NCI-H510A treated with DMSO at 0.1 percent for 48 hours (cell line): ENCODE results near the gene WWOX.

ENCODE experiments used
- DNase-seq: peaks from one replicate; lab custom pipeline; 2025; lab: John Stamatoyannopoulos, UW

WWOX gene

DNA sequence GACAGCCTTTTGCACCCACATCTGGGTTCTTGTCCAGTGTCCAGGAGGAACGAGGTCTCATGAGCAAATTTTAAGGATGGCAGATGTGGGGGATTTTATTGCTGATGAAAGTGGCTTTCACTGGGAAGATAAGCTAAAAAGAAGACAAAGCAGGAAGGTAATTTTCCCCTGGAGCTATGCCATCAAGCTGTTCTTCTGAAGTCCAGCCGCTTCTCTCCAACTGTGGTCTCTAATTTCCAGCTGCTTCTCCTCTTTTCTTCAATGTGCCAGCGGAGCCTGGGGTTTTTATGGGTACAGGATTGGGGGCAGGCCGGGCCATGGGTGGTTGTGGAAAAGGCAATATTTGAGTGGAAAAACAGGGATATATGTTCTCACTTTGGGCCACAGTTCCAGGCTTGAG lies 430.8 kb downstream of the WWOX start:
- DNase-seq = no peak

DNA sequence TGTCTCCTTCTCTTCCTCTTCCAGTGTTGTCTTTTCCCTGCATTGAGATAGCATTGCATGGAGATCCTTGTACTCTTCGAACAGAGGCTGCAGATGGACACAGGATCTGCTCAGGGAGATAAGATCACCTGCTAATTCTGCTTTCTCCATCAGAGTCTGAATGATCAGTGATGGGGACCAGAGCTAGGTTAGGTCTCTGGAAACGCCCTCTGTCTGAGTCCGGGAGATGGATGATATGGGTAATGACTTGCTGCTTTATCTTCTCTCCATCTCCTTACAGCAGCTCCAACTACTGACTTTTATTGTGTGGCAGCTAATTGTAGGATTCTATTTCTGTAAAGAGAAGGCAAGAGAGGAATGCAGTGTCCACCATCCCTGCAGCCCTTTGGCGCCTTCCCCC lies 435.6 kb downstream of the WWOX start:
- DNase-seq = no peak

DNA sequence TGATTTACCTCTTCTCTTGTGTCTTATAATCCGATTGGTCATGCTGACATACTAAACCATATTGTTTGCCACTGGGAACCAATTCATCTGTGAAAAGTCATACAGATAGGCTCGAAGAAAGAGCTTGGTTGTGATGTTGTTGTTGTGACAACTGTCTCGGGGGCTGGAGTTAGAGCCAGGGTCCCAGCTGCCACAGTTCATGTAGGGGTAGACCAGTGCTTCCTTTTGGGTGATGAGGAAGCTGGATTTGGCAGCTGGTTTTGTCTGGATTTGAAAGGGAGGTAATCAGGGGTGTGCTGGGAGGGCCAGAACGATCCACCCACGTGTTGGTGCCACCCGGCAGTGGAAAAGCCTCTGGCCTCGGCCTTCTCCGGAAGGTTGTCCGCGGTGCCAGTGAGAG lies 438.1 kb downstream of the WWOX start:
- no peak for DNase-seq

DNA sequence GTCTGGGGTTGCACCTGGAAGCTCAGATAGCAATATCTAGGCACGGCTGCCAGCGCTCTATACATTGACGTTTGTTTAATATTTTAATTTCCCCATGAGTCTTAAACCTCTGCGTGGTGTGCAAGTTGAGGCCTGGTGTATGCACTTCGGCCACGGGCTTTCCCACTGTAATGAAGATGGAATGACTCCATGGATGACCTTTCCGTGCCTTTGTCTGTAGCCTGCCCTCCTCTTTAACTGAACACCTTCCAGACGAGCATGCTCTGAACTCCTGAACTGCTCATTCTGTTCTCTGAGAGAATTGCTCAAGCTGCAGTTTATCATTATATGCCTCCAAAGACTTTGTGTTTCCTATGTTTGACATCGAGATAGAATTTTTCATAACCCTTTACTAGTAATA lies 438.8 kb downstream of the WWOX start:
- no peak for DNase-seq

DNA sequence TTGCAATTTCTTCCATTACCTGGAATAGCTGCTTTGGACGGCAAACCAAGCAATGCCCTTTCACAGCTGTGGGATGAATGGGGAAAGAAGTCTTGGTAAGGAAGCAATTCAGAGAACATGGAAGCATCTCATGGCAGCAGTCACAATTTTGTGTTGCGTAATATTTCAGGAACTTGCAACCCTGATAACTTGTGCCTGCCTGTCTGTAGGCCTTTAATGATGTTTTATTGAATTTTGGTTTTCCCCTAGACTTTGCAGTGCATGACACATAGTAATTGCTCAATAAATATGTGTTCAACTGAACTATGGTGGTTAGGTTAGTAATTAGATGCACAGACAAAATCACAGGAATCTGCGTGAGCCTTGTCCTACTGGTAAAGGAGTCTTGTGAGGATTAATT lies 439.5 kb downstream of the WWOX start:
- no peak for DNase-seq

DNA sequence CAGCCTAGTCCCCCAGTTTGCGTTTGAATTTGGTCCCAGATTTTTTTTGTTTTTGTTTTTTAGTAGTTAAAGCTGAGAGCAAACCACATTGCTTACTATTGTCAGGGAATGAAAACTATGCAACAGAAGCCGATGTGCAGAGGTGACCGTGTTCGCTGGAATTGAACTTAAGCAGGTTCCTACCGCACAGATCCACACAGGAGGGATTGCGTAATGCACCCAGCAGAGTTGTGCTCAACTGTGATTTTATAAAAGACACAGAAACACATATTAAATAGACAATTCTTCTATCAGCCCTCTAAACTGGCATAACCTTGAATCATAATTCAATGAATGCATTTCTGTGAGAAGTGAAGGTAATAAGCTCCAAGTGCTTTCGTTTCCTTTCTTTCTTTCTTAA lies 443.0 kb downstream of the WWOX start:
- no peak for DNase-seq

DNA sequence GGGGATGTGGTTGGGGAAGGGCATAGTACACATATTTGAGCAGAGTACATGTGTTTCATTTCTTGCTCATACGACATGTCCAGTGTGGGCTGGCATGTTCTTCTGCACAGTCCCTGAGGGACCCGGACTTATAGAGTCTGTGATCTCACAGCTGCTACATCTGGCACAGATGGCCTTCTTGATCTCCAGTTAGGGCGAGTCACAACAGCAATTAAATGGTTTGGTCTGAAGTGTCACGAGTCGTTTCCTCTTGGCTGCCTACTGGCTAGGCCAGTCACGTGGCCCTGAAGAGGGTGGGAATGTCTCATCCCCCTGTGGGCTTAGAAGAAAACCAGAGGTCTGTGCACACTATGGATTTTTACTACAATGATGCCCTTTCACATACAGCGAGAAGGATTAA lies 443.6 kb downstream of the WWOX start:
- DNase-seq = peak; percentile 36

DNA sequence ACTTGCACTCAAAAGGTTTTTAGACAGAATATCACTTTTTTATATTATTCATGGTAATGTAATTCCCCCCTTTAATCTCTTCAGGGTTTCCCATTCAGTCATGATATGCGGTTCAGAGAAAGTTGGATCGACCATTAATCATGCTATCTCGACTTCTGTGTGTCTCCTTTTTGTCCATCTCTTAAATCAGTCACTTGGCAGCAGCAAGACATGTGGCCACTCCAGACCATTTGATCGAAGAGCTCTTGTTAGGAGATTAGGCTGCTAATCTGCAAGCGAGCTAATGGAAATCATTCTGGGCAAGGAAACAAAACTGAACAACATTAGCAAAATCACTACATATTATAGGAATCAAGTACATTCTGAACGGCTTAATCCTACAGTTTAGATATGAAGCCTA lies 449.9 kb downstream of the WWOX start:
- no peak for DNase-seq

DNA sequence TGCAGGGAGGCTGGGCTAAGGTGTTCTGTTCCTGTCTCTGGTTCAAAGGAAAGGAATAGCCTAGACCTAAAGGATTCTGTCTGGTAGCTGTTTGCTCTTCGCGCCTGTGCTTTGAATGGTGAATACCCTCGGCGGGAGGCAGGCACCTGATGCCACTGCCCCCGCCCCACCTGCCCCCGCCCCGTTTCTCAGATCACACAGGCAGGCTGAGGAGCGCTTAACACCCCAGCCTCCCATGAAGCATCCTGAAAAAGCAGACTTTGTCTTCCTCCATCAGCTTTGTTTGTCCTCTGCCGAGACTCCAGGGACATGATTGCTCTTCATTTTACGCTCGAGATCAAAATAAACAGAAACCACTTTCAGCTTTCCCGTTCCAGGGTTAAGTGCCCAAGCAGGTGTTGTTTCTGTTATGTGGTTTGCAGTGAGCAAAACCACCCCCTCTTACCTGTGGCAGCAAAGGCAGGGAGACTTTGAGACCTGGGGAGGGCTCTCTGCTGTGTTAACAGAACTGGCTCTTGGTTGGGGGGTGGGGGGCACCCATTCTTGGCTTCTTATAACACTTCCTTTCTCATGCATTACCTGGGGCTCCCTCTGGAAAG lies 452.1 kb downstream of the WWOX start:
- DNase-seq = peak; percentile 92

DNA sequence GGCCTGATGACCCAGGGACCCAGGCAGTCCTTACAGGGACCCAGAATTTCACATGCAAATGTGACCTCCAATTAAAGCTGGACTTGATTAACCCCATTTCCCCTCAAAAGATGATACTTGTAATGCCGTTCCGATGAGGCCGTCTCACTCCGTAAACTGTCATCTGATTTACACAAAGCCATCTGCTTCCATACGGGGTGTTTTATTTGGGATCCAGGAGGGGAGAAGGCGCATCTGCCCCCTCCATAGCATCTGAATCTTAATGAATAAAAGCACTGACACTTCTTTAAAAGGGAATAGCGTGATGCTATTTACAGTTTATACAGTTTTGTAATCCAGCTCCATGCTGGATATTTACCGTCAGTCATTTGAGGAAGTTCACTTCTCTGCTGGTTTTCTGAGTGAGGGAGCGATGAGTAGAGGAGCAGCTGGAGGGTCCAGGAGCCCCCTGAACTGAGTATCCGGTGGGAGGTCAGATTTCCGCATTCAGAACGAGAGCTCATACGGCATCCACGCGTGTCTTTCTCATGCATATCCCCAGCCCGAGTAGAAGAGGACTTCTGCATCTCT lies 452.7 kb downstream of the WWOX start:
- peak; percentile 88 for DNase-seq

DNA sequence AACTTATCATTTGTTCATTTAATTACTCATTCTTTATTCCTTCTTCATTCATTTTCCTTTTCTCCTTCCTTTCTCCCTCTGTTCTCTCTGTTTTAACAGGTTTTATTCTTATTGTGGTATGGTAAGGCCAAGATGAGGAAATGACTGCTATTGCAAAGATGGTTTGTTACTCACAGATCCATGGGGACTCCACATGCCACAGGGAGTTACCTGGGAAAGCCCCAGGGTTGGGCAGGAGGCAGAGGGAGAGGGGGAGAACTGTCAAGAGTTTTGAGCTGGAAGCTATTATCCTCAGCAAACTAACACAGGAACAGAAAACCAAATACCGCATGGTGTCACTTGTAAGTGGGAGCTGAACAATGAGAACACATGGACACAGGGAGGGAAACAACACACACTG lies 453.3 kb downstream of the WWOX start:
- peak; percentile 46 for DNase-seq

DNA sequence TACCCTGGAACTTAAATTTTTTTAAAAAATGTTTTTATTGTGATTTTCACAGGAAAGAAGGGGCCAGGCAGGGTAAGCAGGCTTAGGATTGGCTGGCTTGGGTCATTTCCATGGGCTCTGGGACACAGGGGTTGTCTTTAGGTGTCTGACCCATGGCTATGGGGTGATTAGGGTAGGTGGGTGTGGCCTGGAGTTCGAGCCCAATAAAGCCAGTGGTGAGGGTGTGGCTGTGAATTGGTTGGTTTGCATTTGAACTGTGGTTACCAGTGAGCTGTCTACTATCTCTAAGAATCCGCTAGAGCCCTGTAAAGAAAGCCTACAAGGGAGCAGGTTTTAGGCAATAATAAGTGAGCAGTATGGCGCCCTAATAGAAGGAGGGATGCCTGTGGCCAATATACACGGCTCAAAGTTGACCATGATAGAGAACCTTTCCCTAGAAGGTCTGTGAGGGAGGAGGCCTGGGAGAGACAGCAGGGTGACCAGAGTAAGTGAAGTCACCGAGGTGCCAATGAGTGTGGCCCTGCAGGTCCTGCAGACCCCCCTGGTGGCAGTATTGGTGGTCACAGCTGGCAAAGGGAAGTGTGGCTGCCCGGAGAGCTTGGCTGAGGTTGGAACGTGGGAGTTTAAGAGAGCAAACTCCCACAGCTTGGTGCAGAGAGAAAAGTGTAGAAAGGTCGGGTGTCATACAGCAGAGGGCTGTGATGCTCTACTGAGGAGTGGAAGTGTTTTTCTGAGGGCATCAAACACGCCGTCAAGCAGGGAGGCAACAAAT lies 454.0 kb downstream of the WWOX start:
- no peak for DNase-seq

DNA sequence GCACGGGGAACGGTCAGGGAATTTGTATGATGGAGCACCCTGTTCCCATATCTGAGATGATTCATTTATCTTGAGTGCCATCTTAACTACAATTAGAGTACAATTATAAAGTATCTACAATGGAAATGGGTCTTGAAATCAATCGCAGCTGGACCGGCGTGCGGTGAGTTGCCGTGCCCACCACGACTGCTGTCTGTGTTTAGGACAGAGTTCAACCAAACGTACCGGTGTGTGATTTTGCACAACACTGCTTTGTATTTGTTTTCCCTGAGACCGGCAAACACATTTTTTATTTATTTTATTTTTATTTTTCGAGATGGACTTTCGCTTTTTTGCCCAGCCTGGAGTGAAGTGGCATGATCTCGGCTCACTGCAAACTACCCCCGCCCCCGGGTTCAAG lies 457.0 kb downstream of the WWOX start:
- DNase-seq = no peak

DNA sequence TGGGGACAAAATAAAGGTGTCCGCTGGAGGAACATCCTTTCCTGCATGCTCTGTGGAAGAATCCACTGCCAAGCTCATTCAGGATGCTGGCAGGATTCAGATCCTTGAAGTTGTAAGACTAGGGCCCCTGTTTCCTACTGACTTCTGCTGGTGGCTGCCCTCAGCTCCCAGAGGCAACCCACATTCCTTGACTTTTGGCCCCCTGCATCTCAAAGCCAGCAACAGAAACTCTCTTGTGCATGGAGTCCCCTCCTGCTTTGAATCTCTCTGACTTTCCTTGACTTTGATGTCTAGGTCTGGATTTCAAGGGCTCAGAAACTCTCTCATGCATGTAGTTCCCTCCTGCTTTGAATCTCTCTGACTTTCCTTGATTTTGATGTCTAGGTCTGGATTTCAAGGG lies 461.5 kb downstream of the WWOX start:
- DNase-seq = no peak

DNA sequence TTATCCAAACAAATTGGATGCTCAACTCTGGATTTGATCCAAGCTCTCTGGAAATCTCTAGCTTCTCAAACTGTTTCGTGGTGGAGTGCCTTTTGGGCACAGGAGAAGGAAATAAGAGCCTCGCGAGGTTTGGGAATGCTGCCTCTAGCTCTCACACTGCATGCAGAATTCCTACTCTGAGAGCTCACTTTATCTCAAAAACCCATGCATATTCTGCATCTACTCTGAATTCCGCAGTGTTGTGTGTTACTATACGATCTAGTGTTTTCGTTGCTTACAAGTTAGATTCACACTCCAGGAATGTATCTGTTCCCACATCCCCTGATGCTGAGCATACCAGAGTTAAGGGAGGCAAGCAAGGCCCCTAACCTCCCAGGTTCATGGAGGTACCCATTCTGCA lies 462.7 kb downstream of the WWOX start:
- DNase-seq = no peak

DNA sequence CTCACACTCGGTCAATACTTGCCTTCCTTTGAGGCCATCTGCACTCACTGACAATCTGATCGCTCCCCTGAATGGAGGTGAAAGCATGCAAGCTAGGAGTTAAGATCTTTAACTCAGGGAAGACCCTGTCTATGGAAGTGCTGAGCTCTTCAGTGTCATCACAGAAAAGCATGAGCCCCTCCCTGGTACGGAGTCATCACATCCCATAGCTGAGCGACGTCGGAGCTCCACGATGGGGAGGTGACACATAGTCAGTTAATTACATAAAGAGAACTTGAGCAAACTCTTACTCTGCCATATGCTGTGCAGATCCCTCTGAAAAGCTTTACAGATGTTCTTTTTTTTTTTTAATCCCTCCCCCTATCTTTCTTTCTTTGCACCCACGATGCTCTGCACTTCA lies 463.2 kb downstream of the WWOX start:
- DNase-seq = peak; percentile 12

DNA sequence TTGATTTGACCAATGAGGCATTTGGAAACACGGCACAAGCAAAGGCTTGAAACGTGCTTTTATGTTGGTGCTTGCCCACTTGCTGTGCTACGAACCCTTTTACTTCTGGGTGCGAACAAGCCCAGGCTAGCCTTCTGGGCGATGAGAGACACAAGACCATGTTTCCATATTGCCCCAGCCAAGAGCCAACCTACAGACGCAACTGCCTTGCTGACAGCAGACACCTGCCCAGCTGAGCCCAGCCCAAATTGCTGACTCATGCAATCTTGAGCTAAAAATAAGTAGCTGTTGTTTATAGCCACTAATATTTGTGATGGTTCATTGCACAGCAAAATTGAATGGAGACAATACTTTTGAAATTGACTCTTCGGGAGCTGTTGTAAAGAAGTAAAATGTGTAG lies 464.5 kb downstream of the WWOX start:
- peak; percentile 89 for DNase-seq

DNA sequence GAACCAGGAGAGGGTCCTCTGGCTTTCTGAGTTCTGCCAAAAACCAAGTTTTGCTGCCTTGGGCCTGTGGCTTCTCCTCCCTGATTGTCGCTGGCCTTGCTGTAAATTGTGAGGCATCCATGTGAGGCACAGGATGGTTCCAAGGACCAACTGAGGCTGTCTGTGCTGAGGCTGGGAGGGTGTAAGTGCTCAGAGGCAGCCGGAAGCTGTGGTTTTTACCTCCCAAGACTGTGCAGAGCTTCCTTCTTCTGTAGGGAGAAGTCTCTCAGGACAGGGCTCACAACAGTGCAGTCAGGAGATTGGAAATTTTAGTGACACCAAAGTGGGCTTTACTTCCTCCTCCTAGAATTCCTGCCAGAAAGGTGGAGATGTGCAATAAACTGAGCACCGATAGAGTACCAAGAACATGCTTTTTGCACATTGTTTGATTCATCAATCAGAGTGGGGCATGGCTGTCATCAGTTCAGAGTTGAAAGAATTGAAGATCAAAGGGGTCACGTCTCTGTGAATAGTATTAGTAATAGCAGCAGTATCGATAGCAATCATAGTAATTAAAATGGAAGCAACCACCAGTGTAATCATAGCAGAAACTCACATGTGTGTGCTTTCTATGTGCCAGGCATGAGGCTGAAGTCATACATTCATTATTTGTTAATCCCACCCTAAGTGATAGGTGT lies 467.1 kb downstream of the WWOX start:
- DNase-seq = no peak

DNA sequence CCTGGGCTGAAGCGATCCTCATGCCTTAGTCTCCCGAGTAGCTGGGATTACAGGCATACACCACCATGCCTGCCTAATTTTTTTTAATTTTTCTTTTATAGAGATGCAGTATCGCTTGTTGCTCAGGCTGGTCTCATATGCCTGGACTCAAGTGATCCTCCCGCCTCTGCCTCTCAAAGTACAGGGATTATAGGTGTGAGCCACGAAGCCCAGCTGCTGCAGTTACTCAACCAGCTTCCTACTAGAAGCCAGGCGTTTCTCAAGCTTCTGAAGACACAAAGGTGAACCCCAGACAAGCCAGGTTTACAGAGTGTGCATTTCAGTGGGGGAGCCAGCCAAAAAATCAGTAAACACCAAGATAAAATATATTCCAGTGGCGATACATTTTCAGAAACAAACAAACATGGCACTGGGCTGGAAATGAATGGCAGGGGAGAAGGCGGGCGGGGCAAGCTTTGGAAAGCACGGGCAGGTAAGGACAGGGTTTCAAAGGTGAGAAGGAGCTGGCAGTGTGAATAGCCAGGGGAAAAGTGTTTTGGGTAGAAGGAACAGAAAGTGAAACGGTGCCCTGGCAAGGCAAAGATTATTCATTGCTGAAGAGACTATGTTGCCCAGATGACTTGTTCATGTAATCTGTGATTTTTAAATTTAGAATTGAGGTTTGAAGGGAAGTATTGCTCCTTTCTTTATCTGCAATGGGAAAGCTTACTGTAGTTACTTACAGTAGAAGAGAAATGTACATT lies 471.1 kb downstream of the WWOX start:
- peak; percentile 30 for DNase-seq

DNA sequence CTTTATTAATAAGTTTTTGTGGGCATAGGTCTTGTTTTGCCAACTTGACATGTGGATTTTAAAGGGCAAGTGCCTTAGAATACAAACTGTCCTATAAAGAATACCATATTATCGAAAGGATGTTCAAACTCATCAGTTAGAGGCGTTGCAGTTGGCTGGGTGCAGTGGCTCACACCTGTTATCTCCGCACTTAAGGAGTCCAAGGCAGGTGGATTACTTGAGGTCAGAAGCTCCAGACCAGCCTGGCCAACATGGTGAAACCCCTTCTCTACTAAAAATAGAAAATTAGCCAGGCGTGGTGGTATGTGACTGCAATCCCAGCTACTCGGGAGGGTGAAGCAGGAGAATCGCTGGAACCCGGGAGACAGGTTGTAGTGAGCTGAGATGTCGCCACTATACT lies 472.0 kb downstream of the WWOX start:
- DNase-seq = no peak

DNA sequence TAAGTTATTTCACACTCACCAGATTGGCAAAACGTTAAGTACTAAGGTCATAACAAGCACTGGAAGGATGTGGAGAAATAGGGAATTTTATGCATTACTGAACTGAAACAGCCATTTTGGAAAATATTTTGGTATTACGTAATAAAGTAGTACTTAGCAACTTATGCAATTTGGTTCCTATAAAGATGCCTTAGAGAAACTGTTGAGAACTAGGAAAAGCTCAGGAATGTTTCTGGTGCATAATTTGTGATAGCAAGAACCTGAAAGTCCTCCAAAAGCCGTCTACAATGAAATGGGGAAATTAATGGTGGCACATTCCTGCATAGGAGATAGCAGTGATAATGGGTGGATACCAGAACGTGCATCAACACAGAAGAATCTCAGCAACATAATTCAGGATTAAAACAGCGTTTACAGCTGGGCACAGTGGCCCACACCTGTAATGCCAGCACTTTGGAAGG lies 472.5 kb downstream of the WWOX start:
- no peak for DNase-seq

DNA sequence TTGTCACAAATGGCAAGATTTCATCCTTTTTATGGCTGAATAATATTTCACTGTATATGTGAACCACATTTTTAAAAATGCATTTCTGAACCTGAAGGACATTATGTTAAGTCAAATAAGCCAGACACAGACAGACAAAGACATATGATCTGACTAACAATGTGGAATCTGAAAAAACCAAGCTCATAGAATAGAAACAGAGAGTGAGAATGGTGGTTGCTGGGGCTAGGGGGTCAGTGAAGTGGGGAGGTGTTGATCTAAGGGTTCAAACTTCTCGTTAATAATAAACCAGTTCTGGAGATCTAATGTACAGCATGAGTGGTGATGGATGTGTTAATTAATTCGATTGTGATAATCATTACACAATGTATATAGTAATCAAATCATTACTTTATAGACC lies 475.1 kb downstream of the WWOX start:
- no peak for DNase-seq
